HepG2 (cell line): ENCODE results near the gene SPATA21. TPM values are rescaled to one million over a fixed set of nuclear protein-coding genes. Genes with fewer than 3 reads are reported as not detected.
A peak's percentile ranks its signal among the peaks of the same experiment; 100 is the strongest.

Experiments
- DNMT1 ChIP-seq: sonication (generic); formaldehyde crosslinking; IDR thresholded peaks from 2 replicates; pipeline ENCODE4 v1.5.1; 2020; ENCODE audit warnings: mild to moderate bottlenecking, missing genetic modification reagents
- GABPB1 ChIP-seq: IDR thresholded peaks from 2 replicates; pipeline ENCODE4 v1.6.1; 2016; ENCODE audit warnings: mild to moderate bottlenecking, missing genetic modification reagents, moderate library complexity, missing compliant biosample characterization
- GTF3A ChIP-seq: sonication (generic); formaldehyde crosslinking; conservative IDR thresholded peaks from 2 replicates; pipeline ENCODE4 v1.4.0; 2020; ENCODE audit warnings: mild to moderate bottlenecking, missing genetic modification reagents
- HNRNPL ChIP-seq: fragments of 200-400 bp; formaldehyde crosslinking; IDR thresholded peaks from 2 replicates; pipeline ENCODE4 v1.6.1; 2017; ENCODE audit warnings: mild to moderate bottlenecking, low read depth, low read length
- MED8 ChIP-seq: sonication (generic); formaldehyde crosslinking; IDR thresholded peaks from 2 replicates; pipeline ENCODE4 v1.8.1; 2023; ENCODE audit warnings: mild to moderate bottlenecking, missing genetic modification reagents; ENCODE audit not compliant: insufficient replicate concordance
- NFYB ChIP-seq: sonication (generic); formaldehyde crosslinking; IDR thresholded peaks from 2 replicates; pipeline ENCODE4 v1.4.0; 2020; ENCODE audit warnings: missing genetic modification reagents
- PHF21A ChIP-seq: sonication (generic); formaldehyde crosslinking; IDR thresholded peaks from 2 replicates; pipeline ENCODE4 v1.5.0; 2020; ENCODE audit warnings: mild to moderate bottlenecking, missing genetic modification reagents
- PHF5A ChIP-seq: IDR thresholded peaks from one replicate; pipeline ENCODE4 v1.6.1; 2018; ENCODE audit warnings: low read depth, missing genetic modification reagents; ENCODE audit not compliant: unreplicated experiment
- RARA ChIP-seq: IDR thresholded peaks from 2 replicates; pipeline ENCODE4 v1.6.1; 2016; ENCODE audit warnings: missing genetic modification reagents, missing compliant biosample characterization
- SRF ChIP-seq: IDR thresholded peaks from 2 replicates; pipeline ENCODE4 v1.6.1; 2011; ENCODE audit warnings: mild to moderate bottlenecking, low read depth, low read length, moderate library complexity
- TFDP1 ChIP-seq: IDR thresholded peaks from 2 replicates; pipeline ENCODE4 v1.6.1; 2016; ENCODE audit warnings: missing compliant biosample characterization, missing genetic modification reagents, borderline replicate concordance
- ZKSCAN5 ChIP-seq: sonication (generic); formaldehyde crosslinking; IDR thresholded peaks from 2 replicates; pipeline ENCODE4 v1.5.1; 2020; ENCODE audit warnings: mild to moderate bottlenecking, missing genetic modification reagents
- ZNF234 ChIP-seq: sonication (generic); formaldehyde crosslinking; conservative IDR thresholded peaks from 2 replicates; pipeline ENCODE4 v1.5.1; 2020; ENCODE audit warnings: mild to moderate bottlenecking, missing genetic modification reagents
- ZNF253 ChIP-seq: sonication (generic); formaldehyde crosslinking; IDR thresholded peaks from 2 replicates; pipeline ENCODE4 v1.8.0; 2022; ENCODE audit warnings: mild to moderate bottlenecking, missing genetic modification reagents, borderline replicate concordance
- ZNF34 ChIP-seq: sonication (generic); formaldehyde crosslinking; IDR thresholded peaks from 2 replicates; pipeline ENCODE4 v1.4.0; 2020; ENCODE audit warnings: mild to moderate bottlenecking, missing genetic modification reagents, borderline replicate concordance
- ZNF512 ChIP-seq: sonication (generic); formaldehyde crosslinking; IDR thresholded peaks from 2 replicates; pipeline ENCODE4 v1.4.0; 2020; ENCODE audit warnings: mild to moderate bottlenecking, missing genetic modification reagents
- ZNF546 ChIP-seq: sonication (generic); formaldehyde crosslinking; conservative IDR thresholded peaks from 2 replicates; pipeline ENCODE4 v1.8.1; 2023; ENCODE audit warnings: mild to moderate bottlenecking, missing genetic modification reagents
- ZNF768 ChIP-seq: sonication (generic); formaldehyde crosslinking; IDR thresholded peaks from 2 replicates; pipeline ENCODE4 v1.4.0; 2020; ENCODE audit warnings: missing genetic modification reagents
- ZSCAN25 ChIP-seq: sonication (generic); formaldehyde crosslinking; IDR thresholded peaks from 2 replicates; pipeline ENCODE4 v1.8.0; 2022; ENCODE audit warnings: mild to moderate bottlenecking, missing genetic modification reagents
- polyA plus RNA-seq, 8 experiments: library from polyadenylated mRNA; depleted of rRNA in 3 of 8; stranded (reverse) in 7 of 8; unstranded in 1 of 8; fragments of >200 nt; fragmentation: Illumina TruSeq in 4 of 8; extraction: Trizol in 4 of 8; gene quantifications; 2 replicates each; pipeline versions ENCODE4 v1.2.1 to v1.2.3, GENCODE V29; 2011 to 2016; ENCODE audit warnings: low read depth in 4 of 8, missing spikeins in 1 of 8, mixed read lengths in 1 of 8; ENCODE audit not compliant: insufficient read depth in 1 of 8
- total RNA-seq, 5 experiments: library from RNA; depleted of rRNA; stranded (reverse); fragments of >200 nt; fragmentation: Illumina TruSeq; extraction: Trizol; gene quantifications; 2 replicates each; pipeline ENCODE4 v1.2.3, GENCODE V29; 2016; ENCODE audit warnings: low read depth in 1 of 5
- TF ChIP-seq, protein P1 (sequence below): fragments of 450-650 bp; IDR thresholded peaks from 2 replicates; pipeline ENCODE4 v1.6.1; 2017; ENCODE audit warnings: mild to moderate bottlenecking
- TF ChIP-seq, protein P2 (sequence below): IDR thresholded peaks from 2 replicates; pipeline ENCODE4 v1.6.1; 2016; ENCODE audit warnings: low read depth, borderline replicate concordance
- TF ChIP-seq, protein P3 (sequence below): sonication (generic); formaldehyde crosslinking; IDR thresholded peaks from 2 replicates; pipeline ENCODE4 v1.5.0; 2020; ENCODE audit warnings: missing genetic modification reagents

SPATA21 gene
- total and polyA plus RNA-seq, 2 of the 13 experiments (the other 11 are each of a cell fraction or from before 2014, with no cell fraction given), result 0.80 to 1.4 TPM

DNA sequence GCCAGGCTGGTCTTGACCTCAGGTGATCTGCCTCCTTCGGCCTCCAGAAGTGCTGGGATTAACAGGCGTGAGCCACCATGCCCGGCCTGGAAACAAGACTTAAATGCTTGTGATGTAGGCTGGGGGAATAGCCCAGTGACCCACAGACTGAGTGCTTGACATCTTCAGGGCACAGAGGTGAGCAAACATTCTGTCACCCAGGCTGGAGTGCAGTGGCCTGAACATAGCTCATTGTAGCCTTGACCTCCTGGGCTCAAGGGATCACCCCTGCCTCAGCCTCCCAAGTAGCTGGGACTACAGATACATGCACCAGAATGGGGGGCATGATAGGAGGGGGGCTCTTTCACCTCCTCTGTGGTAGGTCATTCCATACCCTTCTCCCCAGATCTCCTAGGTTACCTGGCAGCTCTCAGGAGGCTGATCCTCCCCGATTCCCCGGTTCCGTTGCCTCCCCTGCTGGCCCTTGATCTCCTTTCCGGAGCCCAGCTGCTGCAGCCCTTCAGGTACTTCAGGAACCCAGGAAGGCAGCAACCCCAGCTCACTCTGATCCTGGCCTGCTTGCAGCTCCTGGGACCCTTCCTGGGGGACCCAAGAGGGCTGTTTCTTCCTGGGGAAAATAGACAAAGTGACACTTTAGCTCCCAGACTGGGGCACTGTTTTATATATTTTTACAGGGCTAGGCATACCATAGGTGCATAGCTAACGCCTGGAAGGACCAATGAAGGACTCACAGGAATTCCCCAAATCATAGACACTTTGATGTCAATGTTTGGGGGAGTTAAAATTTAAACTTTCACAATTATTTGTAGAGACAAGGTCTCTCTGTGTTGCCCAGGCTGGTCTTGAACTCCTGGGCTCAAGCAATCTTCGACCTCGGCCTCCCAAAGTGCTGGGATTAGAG is 11.8 kb downstream of the SPATA21 start (continued):
- TF ChIP-seq, protein P1, sequence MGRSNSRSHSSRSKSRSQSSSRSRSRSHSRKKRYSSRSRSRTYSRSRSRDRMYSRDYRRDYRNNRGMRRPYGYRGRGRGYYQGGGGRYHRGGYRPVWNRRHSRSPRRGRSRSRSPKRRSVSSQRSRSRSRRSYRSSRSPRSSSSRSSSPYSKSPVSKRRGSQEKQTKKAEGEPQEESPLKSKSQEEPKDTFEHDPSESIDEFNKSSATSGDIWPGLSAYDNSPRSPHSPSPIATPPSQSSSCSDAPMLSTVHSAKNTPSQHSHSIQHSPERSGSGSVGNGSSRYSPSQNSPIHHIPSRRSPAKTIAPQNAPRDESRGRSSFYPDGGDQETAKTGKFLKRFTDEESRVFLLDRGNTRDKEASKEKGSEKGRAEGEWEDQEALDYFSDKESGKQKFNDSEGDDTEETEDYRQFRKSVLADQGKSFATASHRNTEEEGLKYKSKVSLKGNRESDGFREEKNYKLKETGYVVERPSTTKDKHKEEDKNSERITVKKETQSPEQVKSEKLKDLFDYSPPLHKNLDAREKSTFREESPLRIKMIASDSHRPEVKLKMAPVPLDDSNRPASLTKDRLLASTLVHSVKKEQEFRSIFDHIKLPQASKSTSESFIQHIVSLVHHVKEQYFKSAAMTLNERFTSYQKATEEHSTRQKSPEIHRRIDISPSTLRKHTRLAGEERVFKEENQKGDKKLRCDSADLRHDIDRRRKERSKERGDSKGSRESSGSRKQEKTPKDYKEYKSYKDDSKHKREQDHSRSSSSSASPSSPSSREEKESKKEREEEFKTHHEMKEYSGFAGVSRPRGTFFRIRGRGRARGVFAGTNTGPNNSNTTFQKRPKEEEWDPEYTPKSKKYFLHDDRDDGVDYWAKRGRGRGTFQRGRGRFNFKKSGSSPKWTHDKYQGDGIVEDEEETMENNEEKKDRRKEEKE, result no peak
- TF ChIP-seq DNMT1 (CRISPR knock-in tag) (no peak), PHF5A (CRISPR knock-in tag) (no peak), ZNF546 (CRISPR knock-in tag) (no peak), ZNF34 (CRISPR knock-in tag) (no peak), ZNF512 (no peak), ZNF253 (no peak), SRF (no peak), TFDP1 (no peak), HNRNPL (no peak), MED8 (CRISPR knock-in tag) (no peak), ZKSCAN5 (no peak), GABPB1 (CRISPR knock-in tag) (no peak), ZSCAN25 (CRISPR knock-in tag) (peak; percentile 83; the same call in 1 of the 2 replicates), ZNF768 (peak; percentile 33; the same call in 1 of the 2 replicates), NFYB (CRISPR knock-in tag) (no peak), ZNF234 (CRISPR knock-in tag) (no peak), RARA (CRISPR knock-in tag) (peak; percentile 75), PHF21A (CRISPR knock-in tag) (peak; percentile 44; the same call in 1 of the 2 replicates), GTF3A (CRISPR knock-in tag) (no peak)
- TF ChIP-seq, protein P2, sequence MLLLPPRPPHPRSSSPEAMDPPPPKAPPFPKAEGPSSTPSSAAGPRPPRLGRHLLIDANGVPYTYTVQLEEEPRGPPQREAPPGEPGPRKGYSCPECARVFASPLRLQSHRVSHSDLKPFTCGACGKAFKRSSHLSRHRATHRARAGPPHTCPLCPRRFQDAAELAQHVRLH (CRISPR knock-in tag), result no peak
- TF ChIP-seq, protein P3, sequence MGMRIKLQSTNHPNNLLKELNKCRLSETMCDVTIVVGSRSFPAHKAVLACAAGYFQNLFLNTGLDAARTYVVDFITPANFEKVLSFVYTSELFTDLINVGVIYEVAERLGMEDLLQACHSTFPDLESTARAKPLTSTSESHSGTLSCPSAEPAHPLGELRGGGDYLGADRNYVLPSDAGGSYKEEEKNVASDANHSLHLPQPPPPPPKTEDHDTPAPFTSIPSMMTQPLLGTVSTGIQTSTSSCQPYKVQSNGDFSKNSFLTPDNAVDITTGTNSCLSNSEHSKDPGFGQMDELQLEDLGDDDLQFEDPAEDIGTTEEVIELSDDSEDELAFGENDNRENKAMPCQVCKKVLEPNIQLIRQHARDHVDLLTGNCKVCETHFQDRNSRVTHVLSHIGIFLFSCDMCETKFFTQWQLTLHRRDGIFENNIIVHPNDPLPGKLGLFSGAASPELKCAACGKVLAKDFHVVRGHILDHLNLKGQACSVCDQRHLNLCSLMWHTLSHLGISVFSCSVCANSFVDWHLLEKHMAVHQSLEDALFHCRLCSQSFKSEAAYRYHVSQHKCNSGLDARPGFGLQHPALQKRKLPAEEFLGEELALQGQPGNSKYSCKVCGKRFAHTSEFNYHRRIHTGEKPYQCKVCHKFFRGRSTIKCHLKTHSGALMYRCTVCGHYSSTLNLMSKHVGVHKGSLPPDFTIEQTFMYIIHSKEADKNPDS, result no peak
